Measurements from ENCODE around the gene PDCL2.

DNA sequence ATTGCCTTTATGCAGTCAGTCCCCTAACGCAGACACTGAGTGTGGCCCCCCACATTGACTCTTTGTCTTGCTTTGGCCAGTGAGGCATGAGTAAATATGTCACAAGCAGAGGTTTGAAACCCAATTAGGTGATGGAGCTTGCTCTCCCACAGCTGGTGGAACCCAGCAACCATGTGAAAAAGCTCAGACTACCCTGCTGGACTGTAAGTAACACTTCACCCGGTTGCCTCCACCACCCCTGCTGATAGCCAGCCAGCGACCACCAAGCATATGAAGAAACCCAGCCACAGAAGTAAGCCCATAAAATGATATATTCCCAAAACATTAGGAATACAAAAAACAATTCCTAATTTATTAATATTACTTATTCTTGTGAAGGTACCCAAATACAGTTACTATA, 21.6 kb upstream of the PDCL2 start:
- TF ChIP-seq, protein P1, sequence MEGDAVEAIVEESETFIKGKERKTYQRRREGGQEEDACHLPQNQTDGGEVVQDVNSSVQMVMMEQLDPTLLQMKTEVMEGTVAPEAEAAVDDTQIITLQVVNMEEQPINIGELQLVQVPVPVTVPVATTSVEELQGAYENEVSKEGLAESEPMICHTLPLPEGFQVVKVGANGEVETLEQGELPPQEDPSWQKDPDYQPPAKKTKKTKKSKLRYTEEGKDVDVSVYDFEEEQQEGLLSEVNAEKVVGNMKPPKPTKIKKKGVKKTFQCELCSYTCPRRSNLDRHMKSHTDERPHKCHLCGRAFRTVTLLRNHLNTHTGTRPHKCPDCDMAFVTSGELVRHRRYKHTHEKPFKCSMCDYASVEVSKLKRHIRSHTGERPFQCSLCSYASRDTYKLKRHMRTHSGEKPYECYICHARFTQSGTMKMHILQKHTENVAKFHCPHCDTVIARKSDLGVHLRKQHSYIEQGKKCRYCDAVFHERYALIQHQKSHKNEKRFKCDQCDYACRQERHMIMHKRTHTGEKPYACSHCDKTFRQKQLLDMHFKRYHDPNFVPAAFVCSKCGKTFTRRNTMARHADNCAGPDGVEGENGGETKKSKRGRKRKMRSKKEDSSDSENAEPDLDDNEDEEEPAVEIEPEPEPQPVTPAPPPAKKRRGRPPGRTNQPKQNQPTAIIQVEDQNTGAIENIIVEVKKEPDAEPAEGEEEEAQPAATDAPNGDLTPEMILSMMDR (conservative IDR thresholded peaks at IDR 0.05; ENCODE audit: low read depth in 2 of 2), result no peak
- TF ChIP-seq ZNF331 (CRISPR knock-in tag; IDR thresholded peaks at IDR 0.05; ENCODE audit: low read depth), result no peak

All from GM23338 (cell line).